ENCODE data around the gene CD86.

The CD86 gene

GRCh38 chr3:122092460-122093165 is 37.5 kb downstream of the CD86 start:
- peak; percentile 47 to 51 for DNase-seq (ENCODE audit: low read depth in 2 of 2)

GRCh38 chr3:122094125-122094524 is 39.0 kb downstream of the CD86 start:
- DNase-seq (ENCODE audit: low read depth in 2 of 2): no peak

GRCh38 chr3:122094693-122095092 is 39.5 kb downstream of the CD86 start:
- no peak for DNase-seq (ENCODE audit: low read depth in 2 of 2)

- no peak for DNase-seq (ENCODE audit: low read depth in 2 of 2)
Measured at GRCh38 chr3:122097141-122097540, 42.0 kb downstream of the CD86 start.

GRCh38 chr3:122098611-122099010 is 43.4 kb downstream of the CD86 start:
- no peak for DNase-seq (ENCODE audit: low read depth in 2 of 2)

GRCh38 chr3:122099255-122099654 is 44.1 kb downstream of the CD86 start:
- DNase-seq (ENCODE audit: low read depth in 2 of 2): no peak

- no peak for DNase-seq (ENCODE audit: low read depth in 2 of 2)
Measured at GRCh38 chr3:122100083-122100482, 44.9 kb downstream of the CD86 start.

- DNase-seq (ENCODE audit: low read depth in 2 of 2): peak in 1 of 2 donors; percentile 35
Measured at GRCh38 chr3:122100591-122101463, 45.7 kb downstream of the CD86 start.

- DNase-seq (ENCODE audit: low read depth in 2 of 2): no peak
Measured at GRCh38 chr3:122101646-122102045, 46.5 kb downstream of the CD86 start.

GRCh38 chr3:122102191-122102935 is 47.2 kb downstream of the CD86 start:
- peak in 1 of 2 donors; percentile 22 for DNase-seq (ENCODE audit: low read depth in 2 of 2)

- no peak for DNase-seq (ENCODE audit: low read depth in 2 of 2)
Measured at GRCh38 chr3:122103821-122104514, 48.8 kb downstream of the CD86 start.

- no peak for DNase-seq (ENCODE audit: low read depth in 2 of 2)
Measured at GRCh38 chr3:122104515-122105194, 49.5 kb downstream of the CD86 start.

GRCh38 chr3:122105626-122106025 is 50.5 kb downstream of the CD86 start:
- DNase-seq (ENCODE audit: low read depth in 2 of 2): no peak

GRCh38 chr3:122107171-122107570 is 52.0 kb downstream of the CD86 start:
- no peak for DNase-seq (ENCODE audit: low read depth in 2 of 2)

GRCh38 chr3:122111974-122112373 is 56.8 kb downstream of the CD86 start:
- no peak for DNase-seq (ENCODE audit: low read depth in 2 of 2)

GRCh38 chr3:122112754-122113153 is 57.6 kb downstream of the CD86 start:
- DNase-seq (ENCODE audit: low read depth in 2 of 2): no peak

- DNase-seq (ENCODE audit: low read depth in 2 of 2): no peak
Measured at GRCh38 chr3:122123850-122124249, 68.7 kb downstream of the CD86 start.

GRCh38 chr3:122132949-122133540 is 77.9 kb downstream of the CD86 start:
- no peak for DNase-seq (ENCODE audit: low read depth in 2 of 2)

- peak; percentile 65 to 67 for DNase-seq (ENCODE audit: low read depth in 2 of 2)
Measured at GRCh38 chr3:122146466-122146865, 91.3 kb downstream of the CD86 start.

- DNase-seq (ENCODE audit: low read depth in 2 of 2): no peak
Measured at GRCh38 chr3:122148941-122149627, 93.9 kb downstream of the CD86 start.
